Fibroblast of skin of scalp (primary cell): Measurements from ENCODE around the gene FRAS1.

Source experiments
- DNase-seq: peaks from one replicate; pipeline ENCODE4 v3.0.0-alpha.2; 2013

FRAS1 gene

DNA sequence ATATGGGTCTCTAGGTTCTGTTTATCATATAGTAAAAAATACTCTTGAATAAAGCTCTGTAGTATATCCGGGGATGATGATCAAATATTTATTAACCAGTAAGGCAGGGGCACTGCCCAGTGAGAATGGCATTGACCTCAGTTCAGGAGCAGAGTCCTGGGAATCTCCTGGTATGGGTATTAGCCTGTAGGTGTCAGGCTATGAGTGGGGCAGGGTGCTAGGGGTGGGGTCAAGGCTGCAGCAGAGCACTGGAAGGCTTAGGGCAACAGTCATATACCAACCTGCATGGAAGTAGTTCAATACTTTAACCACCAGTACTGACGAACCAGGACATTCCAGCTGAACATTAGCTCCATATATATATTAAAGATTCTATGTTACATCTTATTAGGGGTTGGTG is 274.1 kb downstream of the FRAS1 start:
- no peak for DNase-seq

DNA sequence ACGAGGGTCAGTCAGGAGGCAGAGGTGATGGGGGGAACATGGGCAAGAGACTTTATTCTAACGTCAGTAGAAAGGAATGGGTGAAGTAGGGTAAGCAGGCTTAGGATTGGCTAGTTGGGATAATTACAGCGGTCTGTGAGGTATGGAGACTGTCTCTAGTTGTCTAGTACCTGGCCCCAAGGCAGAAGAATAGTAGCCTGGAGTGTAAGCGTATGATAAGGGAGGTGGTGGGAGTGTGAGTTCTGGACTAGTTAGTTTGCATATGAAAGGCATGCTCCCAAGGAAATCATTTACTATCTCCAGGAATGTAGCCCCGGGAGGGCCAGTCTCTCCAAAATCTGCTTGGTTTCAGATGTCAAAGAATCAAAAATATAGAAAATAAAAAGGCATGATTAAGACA is 274.8 kb downstream of the FRAS1 start:
- DNase-seq = no peak

DNA sequence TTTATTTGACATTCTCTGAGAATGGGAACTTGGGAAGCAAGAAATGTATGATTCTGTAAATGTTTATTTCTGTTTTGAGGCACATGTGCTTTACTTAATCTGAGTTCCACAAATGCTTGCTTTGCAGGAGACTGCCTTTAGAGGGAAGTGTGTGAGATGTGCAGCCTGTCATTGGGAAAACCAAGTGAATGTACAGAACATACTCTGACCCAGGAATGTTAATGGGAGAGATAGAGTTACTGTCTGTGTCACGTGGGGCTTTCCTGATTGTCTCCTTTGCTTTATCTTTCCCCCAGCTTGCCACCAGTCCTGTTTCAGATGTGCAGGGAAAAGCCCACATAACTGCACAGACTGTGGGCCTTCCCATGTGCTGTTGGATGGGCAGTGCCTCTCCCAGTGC is 275.9 kb downstream of the FRAS1 start:
- no peak for DNase-seq

DNA sequence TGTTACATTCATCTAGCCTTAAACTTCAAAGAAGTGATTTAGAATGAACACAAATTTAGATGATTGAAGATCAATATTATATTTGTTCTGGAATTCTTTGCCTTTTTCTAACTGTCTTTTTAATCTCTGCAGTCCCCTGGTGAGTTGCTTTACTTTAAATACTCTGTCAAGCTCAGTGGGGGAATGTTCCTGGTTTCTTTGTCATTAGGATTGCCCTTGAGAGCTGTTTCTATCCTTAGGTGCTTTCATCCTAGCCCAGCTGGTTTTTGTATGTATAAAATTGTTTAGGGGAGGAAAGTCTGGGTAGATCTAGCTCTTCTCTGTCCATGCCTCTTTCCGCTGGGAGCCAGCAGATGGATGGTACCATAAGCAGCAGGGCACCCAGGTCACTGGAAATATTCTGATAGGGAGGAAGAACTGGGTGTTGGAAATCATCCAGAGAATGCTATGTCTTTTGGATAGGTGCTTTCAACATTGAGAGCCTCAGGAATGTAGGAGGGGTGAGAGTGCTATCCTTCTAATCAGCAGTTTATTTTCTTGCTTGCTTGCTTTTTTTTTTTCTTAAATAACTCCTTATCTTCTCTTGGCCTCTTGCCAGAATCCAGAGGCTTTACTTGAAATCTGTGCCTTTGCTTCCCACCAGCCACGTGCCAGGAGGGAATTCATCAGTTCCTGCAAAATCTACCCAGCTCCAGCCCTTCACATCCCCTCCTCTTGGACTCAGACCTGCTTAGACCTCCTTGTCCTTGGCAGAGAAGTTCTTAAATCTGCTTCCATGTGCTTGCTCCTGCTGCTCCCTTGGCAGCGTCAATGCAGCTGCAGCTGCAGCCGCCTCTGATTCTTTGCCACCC is 279.2 kb downstream of the FRAS1 start:
- DNase-seq = peak; percentile 43

DNA sequence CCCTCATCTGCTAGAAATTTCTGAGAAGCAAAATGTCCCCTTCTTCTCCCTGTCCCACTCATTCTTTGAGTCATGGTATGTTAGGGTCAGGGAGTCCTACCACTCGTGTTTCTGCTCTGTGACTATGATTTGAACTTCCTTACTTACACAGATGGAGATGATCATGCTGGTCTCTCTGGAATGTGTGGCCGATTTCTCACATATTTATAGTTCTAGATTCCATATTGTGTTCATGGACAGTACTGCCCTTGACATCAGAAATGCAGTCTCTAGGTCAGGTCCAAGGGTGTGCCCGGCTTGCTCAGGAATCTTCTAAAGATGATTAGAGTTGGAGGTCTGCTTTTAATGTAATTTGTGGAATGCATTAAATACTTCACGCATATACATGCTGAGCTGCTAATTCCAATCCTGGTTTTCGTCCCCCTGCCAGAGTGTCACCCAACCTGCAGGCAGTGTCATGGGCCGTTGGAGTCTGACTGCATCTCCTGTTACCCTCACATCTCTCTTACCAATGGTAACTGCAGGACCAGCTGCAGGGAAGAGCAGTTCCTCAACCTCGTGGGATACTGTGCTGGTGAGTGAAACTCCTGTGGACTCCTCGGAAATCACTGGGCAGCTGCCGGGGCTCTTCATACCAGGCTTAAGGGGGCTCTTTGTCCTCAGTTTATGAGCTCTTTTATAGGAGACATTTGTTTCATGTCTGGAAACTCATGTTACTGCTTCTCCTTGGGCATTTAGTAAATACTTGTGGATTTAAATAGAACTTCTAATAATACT is 280.3 kb downstream of the FRAS1 start:
- DNase-seq = peak; percentile 55

DNA sequence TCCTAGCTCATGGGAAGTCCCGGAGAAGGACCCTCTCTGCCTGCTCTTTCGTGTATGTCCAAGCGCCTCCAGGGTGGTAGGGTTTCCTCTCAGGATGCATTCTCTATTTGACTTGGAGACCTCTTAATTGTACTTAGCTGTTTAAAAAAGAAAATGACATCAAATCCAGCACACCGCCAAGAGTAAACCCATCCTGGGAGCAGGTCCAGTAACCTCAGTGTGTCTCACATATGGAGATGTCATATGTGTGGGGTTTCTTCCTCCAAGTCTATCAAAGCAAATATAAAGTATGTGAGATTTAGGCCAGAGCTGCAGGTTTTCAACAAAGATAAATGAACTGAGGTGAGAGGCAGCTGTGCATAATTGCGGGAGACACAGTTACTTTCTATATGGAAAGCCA is 285.0 kb downstream of the FRAS1 start:
- DNase-seq = no peak

DNA sequence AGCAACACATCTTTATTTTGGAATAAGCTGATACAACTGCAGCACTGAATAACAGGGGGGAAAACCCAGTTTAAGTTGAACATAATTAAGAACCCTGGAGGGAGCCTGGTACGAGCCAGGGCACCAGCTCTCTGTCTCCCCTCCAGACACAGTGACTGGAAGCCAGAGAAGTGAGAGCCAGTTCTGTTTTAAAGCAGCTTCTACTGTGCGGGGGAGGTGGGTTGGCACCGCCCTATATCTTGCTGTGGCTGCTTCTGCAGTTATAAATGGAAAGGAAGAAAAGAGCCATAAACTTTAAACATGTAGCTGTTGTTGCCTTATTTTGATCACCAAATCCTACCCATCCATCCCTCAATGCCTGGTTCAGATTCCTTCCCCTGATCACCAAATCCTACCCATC is 286.6 kb downstream of the FRAS1 start:
- DNase-seq = no peak

DNA sequence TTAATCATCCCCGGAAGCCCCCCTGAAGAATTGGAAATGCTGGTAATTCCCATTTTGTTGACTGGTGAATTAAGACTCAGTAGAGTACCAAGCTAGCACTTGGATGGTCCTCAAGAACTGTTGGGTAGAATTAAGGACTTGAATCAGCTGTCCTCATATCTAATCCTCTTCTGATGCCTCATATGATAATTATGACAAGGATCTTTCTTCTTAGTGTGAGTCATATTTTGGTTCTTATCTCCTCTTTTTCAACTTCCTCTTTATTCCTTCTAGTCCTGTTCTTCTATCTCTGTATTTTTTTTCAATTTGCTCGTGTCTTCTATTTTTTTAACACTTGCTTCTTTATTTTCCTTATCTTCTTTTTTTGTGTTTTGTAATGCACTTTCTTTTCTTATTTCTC is 288.1 kb downstream of the FRAS1 start:
- no peak for DNase-seq

DNA sequence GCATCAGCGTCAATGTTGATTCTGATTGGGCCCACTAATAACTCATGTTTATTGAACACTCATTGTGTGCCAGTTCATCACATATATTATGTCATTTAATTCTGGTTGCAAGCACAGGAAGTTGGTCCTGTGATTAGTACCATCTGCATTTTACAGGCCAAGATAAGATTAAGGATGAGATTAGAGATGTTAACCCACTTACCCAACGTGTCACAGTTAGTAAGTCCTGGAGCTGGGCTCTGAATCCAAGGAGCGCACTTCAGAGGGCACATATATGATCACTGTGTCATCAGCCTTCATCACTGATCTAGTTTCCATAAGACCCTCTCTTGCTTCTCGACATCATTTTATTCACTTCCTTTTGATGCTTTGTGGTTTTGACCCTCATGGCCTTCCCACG is 289.1 kb downstream of the FRAS1 start:
- no peak for DNase-seq

DNA sequence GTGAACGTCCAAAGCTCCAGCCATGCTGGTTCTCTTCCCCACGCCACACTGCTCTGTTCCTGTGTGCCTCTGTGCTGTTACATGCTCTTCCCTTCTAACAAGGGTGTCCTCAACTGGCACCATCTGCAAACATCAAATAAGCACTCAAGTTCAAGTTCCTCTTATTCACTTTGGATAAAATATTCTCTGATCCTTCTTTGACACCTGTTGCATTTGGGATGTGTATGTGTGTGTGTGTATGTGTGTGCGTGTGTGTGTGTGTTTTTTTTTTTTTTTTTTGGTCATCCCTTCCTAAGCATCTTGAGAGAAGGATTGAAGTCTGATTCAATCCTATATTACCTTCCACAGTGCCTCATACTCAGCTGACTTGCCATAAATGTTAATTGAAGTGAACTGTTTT is 290.4 kb downstream of the FRAS1 start:
- no peak for DNase-seq

DNA sequence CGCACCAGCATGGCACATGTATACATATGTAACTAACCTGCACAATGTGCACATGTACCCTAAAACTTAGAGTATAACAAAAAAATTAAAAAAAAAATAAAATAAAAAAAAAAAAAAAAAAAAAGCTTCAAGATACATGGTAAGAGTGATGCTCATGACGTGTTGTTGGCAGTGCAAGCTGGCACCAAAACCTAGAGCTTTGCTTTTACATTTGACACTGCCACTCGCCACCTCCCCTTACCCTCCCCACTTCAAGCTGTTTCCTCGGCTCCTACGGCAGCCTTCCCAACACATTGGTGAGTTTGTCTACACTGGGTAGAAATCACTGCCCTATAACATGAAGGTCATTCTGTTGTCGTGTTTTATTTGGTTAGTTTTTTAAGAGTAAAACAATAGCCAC is 296.8 kb downstream of the FRAS1 start:
- DNase-seq = no peak

DNA sequence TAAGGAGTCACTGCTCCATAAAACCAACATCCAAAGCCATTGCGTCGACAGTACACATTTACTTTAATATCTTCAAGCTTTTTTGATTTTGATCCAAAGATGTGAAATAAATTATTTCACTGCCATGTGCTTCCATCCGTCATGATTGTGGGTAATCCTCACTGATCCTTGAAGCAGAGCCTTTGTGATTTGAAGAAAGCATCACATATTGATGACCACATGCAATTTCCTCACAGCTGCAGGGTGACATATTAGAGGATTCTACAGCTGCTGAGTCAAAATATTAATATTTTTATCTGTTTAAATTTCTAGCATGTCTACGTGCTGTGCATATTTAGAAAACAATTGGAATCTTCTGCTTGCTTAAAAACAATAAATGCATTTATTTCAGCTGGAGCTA is 297.7 kb downstream of the FRAS1 start:
- DNase-seq = no peak

DNA sequence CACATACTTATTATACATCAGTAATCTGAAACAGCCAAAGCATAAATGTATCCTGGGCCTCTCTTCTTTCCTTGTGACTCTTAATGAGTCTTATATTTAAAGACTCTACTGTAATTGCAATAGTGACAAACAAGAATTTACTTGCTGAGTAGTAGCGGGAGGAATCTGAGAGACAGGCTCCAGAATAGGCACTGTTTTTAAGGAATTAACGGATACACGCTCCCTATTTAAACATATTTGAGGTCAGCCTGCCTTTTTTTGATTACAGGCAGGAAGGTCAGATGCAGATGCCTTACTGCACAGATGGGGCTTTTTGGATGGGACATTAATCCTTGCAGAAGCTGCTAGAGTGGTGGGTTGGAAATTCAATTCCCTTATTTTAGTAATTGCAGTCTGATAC is 298.2 kb downstream of the FRAS1 start:
- peak; percentile 24 for DNase-seq

DNA sequence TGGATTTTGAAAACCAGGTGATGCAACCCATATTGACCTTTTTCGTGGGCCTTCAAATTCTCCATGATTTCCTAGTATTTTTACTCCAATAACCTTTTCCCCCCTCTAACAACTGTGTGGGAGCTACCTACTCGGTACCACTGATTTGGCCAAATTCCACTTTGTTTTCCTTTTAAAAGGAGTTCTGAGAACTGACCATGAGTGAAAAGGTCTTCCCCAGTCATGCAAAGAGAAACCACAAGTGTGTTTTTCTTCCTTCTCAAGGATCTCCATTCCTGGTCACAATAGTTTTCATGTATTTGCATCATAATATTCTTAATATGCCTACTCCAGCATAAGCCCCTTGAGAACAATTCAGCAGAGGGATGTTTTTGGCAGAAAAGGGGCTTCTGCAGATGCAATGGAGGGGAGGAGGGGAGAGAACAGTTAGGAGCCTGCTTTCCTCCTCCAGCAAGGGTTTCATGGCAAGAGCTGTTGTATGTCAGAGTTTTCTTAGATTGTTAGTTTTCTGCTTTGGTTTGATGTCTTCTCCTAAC is 299.2 kb downstream of the FRAS1 start:
- no peak for DNase-seq

DNA sequence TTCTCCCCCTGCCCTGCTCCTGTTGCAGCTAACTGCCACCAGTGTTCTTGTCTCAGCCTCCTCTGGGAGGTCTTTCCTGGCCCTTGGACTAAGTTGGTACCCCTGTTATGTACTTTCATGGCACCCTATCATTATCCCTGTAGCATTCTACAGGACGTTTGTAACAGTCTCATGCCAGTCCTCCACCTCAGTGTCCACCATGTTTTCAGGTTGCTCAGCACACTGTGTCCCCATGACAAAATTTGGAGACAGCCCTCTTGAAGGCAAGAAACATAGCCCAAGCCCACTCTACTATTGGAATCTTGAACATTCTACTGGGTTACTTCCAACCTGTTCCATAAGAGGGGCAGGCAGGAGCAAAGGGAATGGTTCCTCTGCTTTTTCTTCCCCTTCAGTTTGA is 300.0 kb downstream of the FRAS1 start:
- DNase-seq = no peak

DNA sequence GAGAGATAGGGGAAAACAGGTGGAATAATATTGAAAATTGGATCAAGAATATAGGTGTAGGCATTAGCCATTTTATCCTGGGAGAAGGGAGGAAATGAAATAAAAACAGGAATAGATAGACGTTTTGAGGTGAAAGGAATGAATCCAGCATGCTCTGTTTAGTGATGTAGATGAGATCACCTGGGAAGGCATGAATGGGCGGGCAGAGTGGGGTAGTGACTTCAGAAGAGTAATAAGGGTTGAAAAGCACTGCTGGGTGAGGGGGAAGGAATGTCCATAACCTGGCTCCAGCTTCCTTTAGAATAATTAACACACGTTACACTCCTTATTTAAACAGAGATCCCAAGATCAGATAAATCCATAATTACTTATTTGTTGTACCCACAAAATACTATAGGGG is 303.3 kb downstream of the FRAS1 start:
- DNase-seq = no peak

DNA sequence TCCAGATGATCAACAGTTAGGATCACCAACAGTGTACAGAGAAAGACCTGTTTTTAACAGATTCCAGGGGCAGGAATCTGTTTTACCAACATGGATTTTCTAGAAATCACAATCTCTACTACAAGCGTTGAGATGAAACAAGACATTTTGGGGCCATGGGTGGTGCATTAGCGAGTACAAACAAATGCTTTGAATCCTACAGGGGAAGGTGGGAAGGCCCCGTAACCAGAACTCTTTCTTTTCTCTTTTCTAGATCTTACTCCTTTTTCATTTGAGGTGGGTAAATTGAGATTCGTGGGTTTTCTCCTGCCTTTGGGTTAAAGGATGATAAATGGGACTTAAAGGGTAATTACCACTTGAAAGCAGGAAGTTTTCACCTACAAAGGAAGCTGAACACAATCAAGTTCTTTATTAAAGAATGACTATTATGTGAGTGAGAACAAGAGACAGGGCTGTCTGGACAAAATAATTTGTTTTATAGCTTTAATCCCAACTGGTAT is 304.5 kb downstream of the FRAS1 start:
- no peak for DNase-seq

DNA sequence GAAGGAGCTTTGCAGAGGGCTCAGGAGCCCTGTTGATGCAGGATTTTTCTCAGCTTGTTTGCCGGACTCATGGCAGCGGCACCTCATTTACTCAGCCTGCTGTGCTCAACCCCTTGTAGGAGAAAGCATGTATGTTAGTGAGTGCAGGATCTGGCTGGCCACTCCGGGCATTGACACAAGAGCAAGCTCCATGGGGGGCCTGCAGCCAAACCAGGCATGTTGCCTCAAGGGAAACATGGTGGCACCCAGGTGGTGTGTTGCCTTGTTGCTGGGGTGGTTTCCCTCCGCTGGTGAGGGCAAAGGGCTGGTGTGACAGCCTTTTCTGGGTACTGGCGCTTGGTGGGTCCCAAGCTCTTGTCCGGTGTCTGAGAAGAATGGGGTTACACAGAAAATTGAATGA is 305.2 kb downstream of the FRAS1 start:
- no peak for DNase-seq

DNA sequence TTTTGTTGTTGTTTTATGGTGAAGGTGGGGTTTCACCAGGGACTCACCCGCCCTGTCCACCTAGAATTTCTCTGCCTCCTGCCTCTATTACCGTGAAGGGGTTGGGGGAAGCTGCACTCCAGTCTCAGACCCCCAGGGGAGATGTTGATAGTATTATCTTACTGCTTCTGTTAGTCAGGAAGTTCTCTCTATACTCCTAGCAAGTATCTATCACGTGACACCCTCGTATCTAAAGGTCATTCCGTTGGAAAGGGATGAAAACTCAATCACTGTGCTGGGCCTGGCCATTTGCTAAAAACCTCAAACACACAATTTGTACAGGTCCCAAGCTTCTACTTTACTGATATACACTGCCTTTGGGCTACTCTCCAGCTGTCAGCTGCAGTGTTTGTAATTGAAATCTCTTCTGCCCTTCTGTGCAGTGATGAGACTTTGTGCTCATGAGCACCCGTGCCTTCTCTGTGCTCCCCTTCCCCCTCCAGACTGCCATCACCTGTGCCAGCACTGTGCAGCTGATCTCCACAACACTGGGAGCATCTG is 306.0 kb downstream of the FRAS1 start:
- DNase-seq = no peak

DNA sequence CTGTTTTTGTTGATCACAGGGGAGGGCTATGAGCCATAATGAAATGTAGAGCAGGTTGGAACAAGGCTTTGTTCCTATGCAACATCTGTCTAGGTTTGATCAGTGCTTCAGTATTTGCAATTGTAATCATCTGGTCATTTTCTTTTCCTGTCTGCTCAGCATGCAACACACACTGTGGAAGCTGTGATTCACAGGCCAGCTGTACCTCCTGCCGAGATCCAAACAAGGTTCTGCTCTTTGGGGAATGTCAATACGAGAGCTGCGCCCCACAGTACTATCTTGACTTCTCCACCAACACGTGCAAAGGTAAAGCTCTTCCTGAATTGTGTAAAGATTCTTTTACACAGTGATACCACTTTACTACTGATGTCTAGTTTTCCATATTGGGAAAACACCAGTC is 312.6 kb downstream of the FRAS1 start:
- DNase-seq = peak; percentile 72

DNA sequence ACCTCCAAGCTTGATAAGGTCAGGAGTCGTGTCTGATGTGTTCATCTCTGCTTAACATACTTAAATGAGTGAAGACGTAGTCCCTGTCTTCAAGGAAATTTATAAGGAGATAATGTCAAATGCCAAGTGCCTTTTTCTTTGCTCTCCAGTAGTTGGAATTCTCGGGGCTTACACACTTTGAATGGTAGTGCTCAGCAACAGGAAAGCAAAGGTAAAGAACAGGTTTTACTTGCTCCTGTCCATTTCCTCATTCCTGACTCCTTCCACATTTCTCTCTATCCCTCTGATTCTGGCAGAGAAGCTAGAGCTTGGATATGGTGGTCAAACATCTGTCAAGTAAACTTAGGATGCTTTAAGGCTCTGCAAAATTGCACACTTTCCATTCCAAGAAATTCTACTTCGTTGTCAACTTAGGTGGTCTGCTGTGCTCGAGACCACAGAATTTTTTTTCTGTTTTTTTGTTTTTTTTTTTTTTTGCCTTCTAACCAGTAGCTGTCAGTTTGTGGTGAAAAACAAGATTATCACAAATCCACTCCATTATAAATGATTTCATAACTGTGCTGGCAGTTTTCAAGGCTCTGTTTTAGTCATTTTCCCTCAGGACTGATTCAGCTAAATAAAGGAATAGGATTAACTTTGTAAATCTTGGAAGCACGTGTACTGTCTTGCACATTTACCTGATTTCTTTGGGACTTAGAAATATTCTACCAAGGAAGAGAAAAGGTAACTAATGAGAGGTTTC is 313.7 kb downstream of the FRAS1 start:
- DNase-seq = peak; percentile 49

DNA sequence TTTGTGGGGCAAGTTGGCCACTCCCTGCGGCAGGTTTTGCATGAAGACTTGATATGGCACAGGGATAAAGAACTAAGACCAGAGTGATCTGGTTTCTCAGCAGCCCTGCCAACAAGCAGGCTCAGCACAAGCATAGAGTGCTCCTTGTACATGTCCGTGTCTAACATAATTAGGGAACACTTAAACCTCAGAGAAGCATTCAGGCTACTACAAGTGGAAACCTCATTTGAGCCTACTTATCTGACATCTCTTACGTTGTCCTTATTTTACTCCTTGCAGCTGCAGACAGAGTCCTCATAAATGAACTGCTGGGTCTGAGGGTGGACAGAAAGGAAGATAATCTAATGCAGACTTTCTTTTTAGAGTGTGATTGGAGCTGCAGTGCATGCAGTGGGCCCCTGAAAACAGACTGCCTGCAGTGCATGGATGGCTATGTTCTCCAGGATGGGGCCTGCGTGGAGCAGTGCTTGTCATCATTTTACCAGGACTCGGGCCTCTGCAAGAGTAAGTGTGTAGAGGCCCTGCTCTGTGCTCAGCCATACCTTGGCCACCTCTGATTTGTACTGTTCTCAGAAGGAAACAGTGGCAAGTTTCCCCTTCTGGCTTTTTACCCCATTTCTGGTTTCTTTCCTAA is 315.3 kb downstream of the FRAS1 start:
- DNase-seq = no peak
